ENCODE data around the gene SPTB.

Gene SPTB

DNA sequence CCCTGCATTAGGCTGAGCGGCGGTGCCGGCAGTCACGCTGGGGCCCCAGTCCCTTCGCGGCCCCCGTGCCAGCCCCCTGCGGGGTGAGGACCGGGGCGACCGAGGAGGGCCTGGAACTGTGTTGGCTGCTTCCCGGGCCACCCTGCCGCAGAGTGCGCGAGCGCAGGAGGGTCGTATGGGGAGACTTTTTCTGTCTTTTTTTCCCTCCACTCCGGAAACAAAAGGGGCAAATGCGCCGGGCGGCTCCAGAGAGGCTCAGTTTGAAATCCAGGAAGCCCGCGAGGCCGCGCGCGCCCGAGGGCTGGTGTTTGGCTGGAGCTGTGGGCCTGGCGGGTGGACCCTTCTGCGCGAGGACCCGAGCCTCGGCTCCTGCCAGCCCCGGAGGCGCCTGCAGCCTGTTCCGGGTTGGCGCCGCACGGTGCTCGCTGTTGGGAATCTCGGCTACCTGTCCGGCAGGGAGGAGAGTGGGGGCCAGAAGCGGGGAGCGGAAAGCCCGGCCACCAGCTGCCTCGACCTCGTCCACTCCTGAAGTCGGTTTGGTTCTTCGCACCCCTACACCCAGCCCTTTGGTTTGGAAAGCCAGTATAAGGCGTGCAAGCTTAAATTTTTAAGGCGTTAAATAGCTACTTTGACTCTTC, 174.8 kb downstream of the SPTB start:
- TF ChIP-seq, protein P1, sequence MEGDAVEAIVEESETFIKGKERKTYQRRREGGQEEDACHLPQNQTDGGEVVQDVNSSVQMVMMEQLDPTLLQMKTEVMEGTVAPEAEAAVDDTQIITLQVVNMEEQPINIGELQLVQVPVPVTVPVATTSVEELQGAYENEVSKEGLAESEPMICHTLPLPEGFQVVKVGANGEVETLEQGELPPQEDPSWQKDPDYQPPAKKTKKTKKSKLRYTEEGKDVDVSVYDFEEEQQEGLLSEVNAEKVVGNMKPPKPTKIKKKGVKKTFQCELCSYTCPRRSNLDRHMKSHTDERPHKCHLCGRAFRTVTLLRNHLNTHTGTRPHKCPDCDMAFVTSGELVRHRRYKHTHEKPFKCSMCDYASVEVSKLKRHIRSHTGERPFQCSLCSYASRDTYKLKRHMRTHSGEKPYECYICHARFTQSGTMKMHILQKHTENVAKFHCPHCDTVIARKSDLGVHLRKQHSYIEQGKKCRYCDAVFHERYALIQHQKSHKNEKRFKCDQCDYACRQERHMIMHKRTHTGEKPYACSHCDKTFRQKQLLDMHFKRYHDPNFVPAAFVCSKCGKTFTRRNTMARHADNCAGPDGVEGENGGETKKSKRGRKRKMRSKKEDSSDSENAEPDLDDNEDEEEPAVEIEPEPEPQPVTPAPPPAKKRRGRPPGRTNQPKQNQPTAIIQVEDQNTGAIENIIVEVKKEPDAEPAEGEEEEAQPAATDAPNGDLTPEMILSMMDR (conservative IDR thresholded peaks at IDR 0.05; ENCODE audit: low read depth, low read length), result no peak
- peak overlapping the region; percentile 75 for H3K4me3 ChIP-seq (ENCODE audit: low read depth, low read length)
- no peak for DNase-seq (ENCODE audit: low read depth)

DNA sequence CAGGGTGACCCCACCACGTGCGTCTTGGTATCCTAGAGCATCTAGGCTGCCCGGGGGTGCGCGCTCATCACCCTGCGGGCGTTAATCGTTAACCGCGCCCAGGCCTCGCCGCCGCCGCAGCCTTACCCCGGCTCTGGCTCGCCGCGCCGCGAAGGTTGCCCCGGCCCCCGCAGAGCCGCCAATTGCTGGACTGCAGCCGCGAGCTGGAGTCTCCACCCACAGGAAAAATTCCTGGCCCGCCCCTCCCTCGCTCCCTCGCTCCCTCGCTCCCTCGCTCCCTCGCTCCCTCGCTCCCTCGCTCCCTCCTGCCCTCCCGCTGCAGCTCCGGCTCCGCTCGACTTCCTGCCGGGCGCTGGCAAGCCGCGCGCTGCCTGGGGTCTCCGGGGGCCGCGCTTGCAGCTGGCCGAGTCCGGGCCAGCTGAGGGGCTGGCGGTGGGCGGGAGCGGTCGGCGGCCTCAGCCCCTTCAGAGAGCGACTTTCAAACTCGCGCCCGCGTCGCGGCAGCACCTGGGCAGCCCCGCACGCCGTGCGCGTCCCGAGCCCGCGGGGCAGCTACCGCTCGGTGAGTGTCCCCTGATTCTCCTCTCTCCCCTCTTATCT, 175.5 kb downstream of the SPTB start, which contains the start of gene PLEKHG3:
PLEKHG3 (plus strand) TSS at position 282 of the 600 bp plus-strand sequence. CDS start 23,208 bp downstream, outside the sequence.
- peak within 1 kb of the TSS; percentile 75 for H3K4me3 ChIP-seq (ENCODE audit: low read depth, low read length)
- TF ChIP-seq, protein P1 (conservative IDR thresholded peaks at IDR 0.05; ENCODE audit: low read depth, low read length), result no peak
- peak; percentile 67 for DNase-seq (ENCODE audit: low read depth)

DNA sequence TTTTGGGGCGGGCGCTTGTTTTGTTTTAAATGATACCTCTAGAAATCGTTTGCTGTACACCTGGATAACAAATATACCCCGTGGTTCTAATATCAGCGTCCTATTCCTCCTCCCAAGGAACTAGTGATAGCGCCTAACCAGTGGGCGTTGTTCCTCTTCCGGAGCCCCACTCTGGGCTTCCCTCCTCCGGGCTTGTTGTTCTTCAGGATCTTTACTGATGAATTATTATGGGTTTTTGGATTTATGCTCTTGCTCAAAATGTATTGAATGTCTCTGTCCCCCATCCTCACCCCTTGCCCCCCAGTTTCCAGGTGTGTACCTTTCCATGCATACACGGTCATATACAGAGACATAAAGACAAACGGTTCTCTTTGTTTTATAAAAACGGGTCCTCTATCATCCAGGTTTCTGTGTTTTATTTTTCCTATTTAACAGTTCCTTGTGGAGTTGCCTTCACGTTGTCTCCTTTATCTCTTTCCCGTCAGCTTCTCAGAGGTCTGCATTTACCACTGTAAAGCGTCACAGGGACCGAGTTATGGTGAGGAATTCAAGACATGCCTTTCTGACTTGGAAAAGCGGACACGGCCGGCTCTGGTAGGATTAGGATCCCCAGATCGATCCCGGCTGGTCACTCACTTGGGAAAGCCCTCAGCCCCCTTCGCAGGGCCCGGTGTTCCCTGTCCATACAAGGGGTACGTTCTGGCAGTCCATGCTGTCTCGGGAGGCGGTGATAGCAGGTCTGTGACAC, 176.1 kb downstream of the SPTB start:
- peak overlapping the region; percentile 75 for H3K4me3 ChIP-seq (ENCODE audit: low read depth, low read length)
- TF ChIP-seq, protein P1 (conservative IDR thresholded peaks at IDR 0.05; ENCODE audit: low read depth, low read length), result no peak
- no peak for DNase-seq (ENCODE audit: low read depth)

DNA sequence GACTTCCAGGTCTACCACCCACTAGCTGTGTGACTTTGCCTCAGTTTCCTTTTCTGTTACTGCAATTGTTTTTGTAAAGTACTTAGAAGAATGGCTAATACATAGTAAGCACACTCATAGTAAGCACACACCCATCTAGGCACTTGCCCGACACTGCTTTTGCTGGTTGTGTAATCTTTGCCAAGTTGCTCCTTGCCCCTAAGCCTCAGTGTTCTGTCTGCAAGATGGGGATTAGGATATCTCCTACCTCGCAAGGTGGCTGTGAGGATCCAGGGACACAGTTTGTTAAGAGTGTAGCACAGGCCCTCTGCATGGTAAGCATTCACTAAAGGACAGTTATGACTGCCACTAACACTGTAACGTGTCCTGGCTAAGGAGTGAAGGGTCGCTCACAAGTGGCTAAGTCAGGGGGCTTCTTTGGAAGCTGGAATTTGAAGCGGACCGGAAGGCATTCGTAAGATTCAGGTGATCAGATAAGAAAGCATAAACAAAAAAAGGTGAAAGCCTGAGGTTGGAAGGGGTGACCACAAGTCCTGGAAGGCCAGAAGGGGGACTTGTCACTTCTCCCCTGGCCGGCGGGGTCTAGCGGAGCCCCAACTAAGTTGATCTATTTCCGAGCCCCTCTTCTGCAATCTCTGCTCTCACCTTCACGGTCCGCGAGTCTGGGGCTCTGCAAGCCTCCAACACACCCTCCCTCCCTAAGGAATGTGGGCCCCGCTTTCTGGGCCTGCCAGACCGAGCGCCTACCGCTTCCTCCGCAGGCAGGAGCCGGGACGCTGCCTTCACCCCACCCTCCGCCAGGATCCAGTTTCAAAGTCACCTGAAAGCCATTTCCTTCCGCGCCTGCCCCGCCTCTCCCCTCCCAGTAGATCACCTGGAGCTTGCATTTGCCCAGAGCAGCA, 177.0 kb downstream of the SPTB start:
- DNase-seq (ENCODE audit: low read depth), result no peak
- no peak overlapping the region for H3K4me3 ChIP-seq (ENCODE audit: low read depth, low read length)
- TF ChIP-seq, protein P1 (conservative IDR thresholded peaks at IDR 0.05; ENCODE audit: low read depth, low read length), result no peak

DNA sequence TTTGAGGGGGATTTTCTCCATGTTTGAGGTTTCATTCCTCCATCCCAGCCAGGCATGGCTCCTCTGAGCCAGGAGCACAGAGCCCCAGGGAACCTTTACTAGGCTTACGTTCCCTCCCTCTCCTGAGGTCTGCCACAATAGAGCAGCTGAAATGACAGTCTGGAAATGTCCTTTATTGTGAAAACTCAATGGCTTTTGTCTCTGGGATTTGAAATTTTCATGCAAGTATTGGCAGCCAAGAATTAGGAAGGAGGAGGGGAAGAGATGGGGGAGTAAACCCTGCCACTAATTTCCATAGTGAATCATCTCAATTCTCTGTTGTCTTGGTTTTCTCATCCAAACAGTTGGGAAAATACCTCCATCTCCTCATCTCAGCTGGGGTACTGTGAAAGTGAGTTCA, 178.0 kb downstream of the SPTB start:
- TF ChIP-seq, protein P1 (conservative IDR thresholded peaks at IDR 0.05; ENCODE audit: low read depth, low read length), result no peak
- DNase-seq (ENCODE audit: low read depth), result no peak
- H3K4me3 ChIP-seq (ENCODE audit: low read depth, low read length), result no peak overlapping the region

DNA sequence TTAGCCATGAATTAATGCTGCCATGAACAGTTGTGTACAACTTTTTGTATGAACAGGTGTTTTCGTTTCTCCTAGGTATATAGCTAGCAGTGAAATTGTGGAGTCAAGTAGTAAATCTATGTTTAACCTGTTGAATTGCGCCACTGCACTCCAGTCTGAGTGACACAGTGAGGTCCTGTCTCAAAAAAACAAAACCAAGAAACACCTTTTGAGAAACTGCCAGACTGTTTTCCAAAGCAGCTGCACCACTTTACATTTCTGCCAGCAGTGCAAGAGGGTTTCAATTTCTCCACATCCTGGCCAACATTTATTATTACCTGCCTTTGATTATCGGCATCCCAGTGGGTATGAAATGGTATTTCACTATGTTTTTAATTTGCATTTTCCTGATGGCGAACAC, 178.8 kb downstream of the SPTB start:
- DNase-seq (ENCODE audit: low read depth), result no peak
- TF ChIP-seq, protein P1 (conservative IDR thresholded peaks at IDR 0.05; ENCODE audit: low read depth, low read length), result no peak
- no peak overlapping the region for H3K4me3 ChIP-seq (ENCODE audit: low read depth, low read length)

Data from choroid plexus epithelial cell (primary cell).